ELR (cell line): ENCODE data around the gene ZC3HAV1.
"Not testable (repeated sequence)": the region's sequence is repeated elsewhere in the genome, so short reads cannot be mapped to it uniquely, and the experiment has no call there.

ENCODE experiments used
- DNase-seq: peaks from one replicate; pipeline ENCODE4 v3.0.0-alpha.2; 2015; ENCODE audit warnings: low read depth

The ZC3HAV1 gene

GRCh38 chr7:139086454-139086853 is 23.1 kb downstream of the ZC3HAV1 start:
- DNase-seq = no peak

- no peak for DNase-seq
Observed at GRCh38 chr7:139084709-139085108, 24.8 kb downstream of the ZC3HAV1 start.

GRCh38 chr7:139081584-139081983 is 27.9 kb downstream of the ZC3HAV1 start:
- no peak for DNase-seq

- DNase-seq = no peak
Observed at GRCh38 chr7:139080905-139081304, 28.6 kb downstream of the ZC3HAV1 start.

GRCh38 chr7:139079861-139080260 is 29.7 kb downstream of the ZC3HAV1 start:
- DNase-seq = no peak

- DNase-seq = no peak
Observed at GRCh38 chr7:139078911-139079310, 30.6 kb downstream of the ZC3HAV1 start.

- DNase-seq = peak; percentile 76
Observed at GRCh38 chr7:139078399-139078798, 31.1 kb downstream of the ZC3HAV1 start.

GRCh38 chr7:139077706-139078105 is 31.8 kb downstream of the ZC3HAV1 start:
- DNase-seq = not testable (repeated sequence)

- no peak for DNase-seq
Observed at GRCh38 chr7:139075871-139076686, 33.4 kb downstream of the ZC3HAV1 start.

- peak; percentile 81 for DNase-seq
Observed at GRCh38 chr7:139075031-139075652, 34.4 kb downstream of the ZC3HAV1 start.

- no peak for DNase-seq
Observed at GRCh38 chr7:139072796-139073195, 36.7 kb downstream of the ZC3HAV1 start.

- DNase-seq = no peak
Observed at GRCh38 chr7:139071680-139072079, 37.8 kb downstream of the ZC3HAV1 start.

GRCh38 chr7:139068544-139069399 is 40.7 kb downstream of the ZC3HAV1 start:
- no peak for DNase-seq

GRCh38 chr7:139066315-139066714 is 43.2 kb downstream of the ZC3HAV1 start:
- DNase-seq = no peak

- DNase-seq = no peak
Observed at GRCh38 chr7:139065323-139065722, 44.2 kb downstream of the ZC3HAV1 start.

- no peak for DNase-seq
Observed at GRCh38 chr7:139061416-139061815, 48.1 kb downstream of the ZC3HAV1 start.

GRCh38 chr7:139060695-139061237 is 48.8 kb downstream of the ZC3HAV1 start:
- no peak for DNase-seq

- DNase-seq = no peak
Observed at GRCh38 chr7:139059905-139060304, 49.6 kb downstream of the ZC3HAV1 start.

GRCh38 chr7:139058943-139059342 is 50.6 kb downstream of the ZC3HAV1 start:
- DNase-seq = no peak

GRCh38 chr7:139055674-139056073 is 53.8 kb downstream of the ZC3HAV1 start:
- no peak for DNase-seq

- not testable (repeated sequence) for DNase-seq
Observed at GRCh38 chr7:139054656-139055055, 54.9 kb downstream of the ZC3HAV1 start.

- no peak for DNase-seq
Observed at GRCh38 chr7:139054101-139054500, 55.4 kb downstream of the ZC3HAV1 start.
